Measurements from ENCODE around the gene NCKAP5. TPM values are rescaled to one million over a fixed set of nuclear protein-coding genes. Genes with fewer than 3 reads are reported as not detected.

NCKAP5 gene
- total RNA-seq, 5 donors from 2014 or later (not counting 1 experiment from before 2014, with no cell fraction given), result 0.06 TPM; not detected in 4

DNA sequence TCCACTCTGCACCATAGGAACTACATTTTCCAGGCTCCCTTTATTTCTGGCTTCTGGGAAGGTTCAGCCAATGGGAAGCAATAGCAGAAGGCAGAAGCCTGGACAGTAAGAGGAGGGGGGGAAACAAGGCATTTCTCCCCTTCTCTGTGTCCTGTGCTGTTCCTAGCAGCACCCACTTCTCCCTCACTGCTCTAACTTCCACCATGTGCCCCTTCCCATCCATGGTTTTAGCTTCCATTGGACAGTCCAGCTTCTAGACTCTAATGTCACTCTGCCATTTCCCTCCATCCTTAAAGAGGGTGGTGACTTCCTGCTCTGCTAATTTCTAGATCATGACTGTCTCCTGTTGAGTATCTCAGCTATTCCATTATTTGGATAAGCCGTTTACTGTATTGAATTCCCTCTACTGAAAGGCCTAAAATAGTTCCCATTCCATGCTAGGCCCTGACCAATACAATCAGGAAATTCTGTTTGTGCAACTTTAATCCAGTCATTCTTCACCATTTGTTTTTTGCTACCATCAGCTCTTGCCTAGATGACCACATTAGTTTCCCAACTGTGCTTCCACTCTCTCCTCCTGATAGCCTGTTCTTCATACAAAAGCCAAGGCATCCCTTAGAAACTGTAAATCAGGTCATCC, 877.5 kb downstream of the NCKAP5 start:
- WGBS (ENCODE audit: insufficient coverage), result no CpG with 5 or more reads among the region's 1 CpG
- Mint-ChIP-seq H3K4me1 (no peaks in the 10 kb centered on the region), H3K4me3 (no peak overlapping the region), H3K27me3 (no peaks in the 10 kb centered on the region), H3K9me3 (peaks cover 0 to 14% (median 8%) of the 10 kb centered on the region in 3 donors), H3K36me3 (no peaks in the 10 kb centered on the region), H3K27ac (no peak overlapping the region)
- ChIA-PET CTCF (no interaction called here), POLR2A (no interaction called here)
- Histone ChIP-seq H3K4me3 (ENCODE audit: control insufficient read depth in 1 of 2, extremely low read depth in 1 of 2, low read length in 1 of 2) (no peak overlapping the region), H3K4me1 (ENCODE audit: control insufficient read depth in 1 of 2, extremely low read depth in 1 of 2, insufficient read depth in 2 of 2, low read length in 2 of 2) (no peaks in the 10 kb centered on the region), H3K27ac (ENCODE audit: low read length) (no peak overlapping the region), H3K27me3 (replicated peaks in 1 of 2; ENCODE audit: control insufficient read depth in 2 of 2, extremely low read depth in 1 of 2, insufficient read depth in 2 of 2, low read length in 1 of 2) (no peaks in the 10 kb centered on the region), H3K36me3 (ENCODE audit: control insufficient read depth in 2 of 2, extremely low read depth in 1 of 2, insufficient read depth in 1 of 2, low read length in 1 of 2) (no peaks in the 10 kb centered on the region), H3K9me3 (no peaks in the 10 kb centered on the region)
- ATAC-seq (replicated peaks in 1 of 4), result no peak
- DNase-seq, result no peak

DNA sequence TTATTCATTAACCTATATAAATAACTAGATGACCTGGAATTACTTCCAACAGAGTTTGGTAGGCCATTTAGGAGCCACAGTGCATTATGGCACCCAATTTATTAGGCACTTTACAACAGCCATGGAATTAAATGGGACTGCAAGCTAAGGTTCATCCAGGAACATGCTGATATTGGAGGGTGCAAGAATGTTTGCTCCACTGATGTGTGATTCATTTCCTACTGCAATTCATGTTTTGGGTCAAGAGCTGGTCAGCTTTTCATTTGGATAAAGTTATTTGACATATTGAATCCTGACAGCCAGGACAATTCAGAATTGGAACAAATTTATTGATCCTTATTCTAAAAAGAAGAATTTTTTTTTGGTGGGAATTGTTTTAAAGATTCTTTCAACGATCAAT, 886.5 kb downstream of the NCKAP5 start:
- peaks cover 0 to 2% of the 10 kb centered on the region in 2 donors for H3K27me3 Mint-ChIP-seq
- no CpG with 5 or more reads among the region's 1 CpG for WGBS (ENCODE audit: insufficient coverage)
- POLR2A ChIA-PET, result no interaction called here

DNA sequence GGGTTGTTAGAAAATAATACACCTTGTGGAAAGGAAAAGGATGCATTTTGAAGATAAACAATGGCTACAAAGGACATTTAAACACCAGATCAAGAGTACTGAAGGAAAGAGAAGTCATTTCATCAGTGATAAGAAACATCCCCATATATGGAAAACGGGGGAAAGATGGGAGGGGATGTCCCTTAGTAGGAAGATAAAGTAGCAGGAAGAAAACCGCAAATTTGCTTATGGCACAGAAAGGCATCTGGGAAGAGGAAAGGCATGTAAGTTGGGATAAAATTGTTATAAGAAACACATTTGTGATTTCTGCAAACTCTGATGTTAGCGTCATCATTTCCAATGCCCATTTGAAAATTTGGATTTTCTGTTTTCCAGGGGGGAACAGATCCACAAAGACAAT, 887.7 kb downstream of the NCKAP5 start:
- H3K36me3 Mint-ChIP-seq, result no peaks in the 10 kb centered on the region
- CTCF ChIA-PET, result no interaction called here
- POLR2A ChIA-PET, result no interaction called here
- H3K27me3 Mint-ChIP-seq, result peaks cover 0 to 4% of the 10 kb centered on the region in 2 donors
- Histone ChIP-seq H3K27me3 (replicated peaks in 1 of 2; ENCODE audit: control insufficient read depth in 2 of 2, extremely low read depth in 1 of 2, insufficient read depth in 2 of 2, low read length in 1 of 2) (no peaks in the 10 kb centered on the region), H3K4me3 (ENCODE audit: control insufficient read depth in 1 of 2, extremely low read depth in 1 of 2, low read length in 1 of 2) (no peak overlapping the region), H3K4me1 (ENCODE audit: control insufficient read depth in 1 of 2, extremely low read depth in 1 of 2, insufficient read depth in 2 of 2, low read length in 2 of 2) (no peaks in the 10 kb centered on the region), H3K27ac (ENCODE audit: low read length) (no peak overlapping the region), H3K36me3 (ENCODE audit: control insufficient read depth in 2 of 2, extremely low read depth in 1 of 2, insufficient read depth in 1 of 2, low read length in 1 of 2) (no peaks in the 10 kb centered on the region), H3K9me3 (no peaks in the 10 kb centered on the region)
- DNase-seq, result no peak
- H3K4me1 Mint-ChIP-seq, result no peaks in the 10 kb centered on the region
- no peak overlapping the region for H3K27ac Mint-ChIP-seq
- no peak overlapping the region for H3K4me3 Mint-ChIP-seq
- 100% methylated on average over 1 of the region's 3 CpGs for whole genome bisulfite sequencing (ENCODE audit: insufficient coverage)
- ATAC-seq (replicated peaks in 1 of 4), result no peak
- H3K9me3 Mint-ChIP-seq, result peaks cover 0 to 5% (median 0%) of the 10 kb centered on the region in 3 donors

More for the DNA sequence above, 886.5 kb downstream of the NCKAP5 start:
- H3K9me3 Mint-ChIP-seq, result peaks cover 0 to 2% (median 0%) of the 10 kb centered on the region in 3 donors
- no peak for ATAC-seq (replicated peaks in 1 of 4)
- no peak overlapping the region for H3K4me3 ChIP-seq (ENCODE audit: control insufficient read depth in 1 of 2, extremely low read depth in 1 of 2, low read length in 1 of 2)
- H3K4me1 Mint-ChIP-seq, result no peaks in the 10 kb centered on the region
- H3K4me1 ChIP-seq (ENCODE audit: control insufficient read depth in 1 of 2, extremely low read depth in 1 of 2, insufficient read depth in 2 of 2, low read length in 2 of 2), result no peaks in the 10 kb centered on the region
- no peaks in the 10 kb centered on the region for H3K9me3 ChIP-seq
- H3K27ac Mint-ChIP-seq, result no peak overlapping the region
- H3K36me3 ChIP-seq (ENCODE audit: control insufficient read depth in 2 of 2, extremely low read depth in 1 of 2, insufficient read depth in 1 of 2, low read length in 1 of 2), result no peaks in the 10 kb centered on the region
- H3K27ac ChIP-seq (ENCODE audit: low read length), result no peak overlapping the region
- no peak overlapping the region for H3K4me3 Mint-ChIP-seq
- H3K27me3 ChIP-seq (replicated peaks in 1 of 2; ENCODE audit: control insufficient read depth in 2 of 2, extremely low read depth in 1 of 2, insufficient read depth in 2 of 2, low read length in 1 of 2), result no peaks in the 10 kb centered on the region
- CTCF ChIA-PET, result no interaction called here
- DNase-seq, result no peak
- no peaks in the 10 kb centered on the region for H3K36me3 Mint-ChIP-seq

GRCh38 chr2:132678483-132678882, 889.8 kb downstream of the NCKAP5 start:
- Histone ChIP-seq H3K36me3 (ENCODE audit: control insufficient read depth in 2 of 2, extremely low read depth in 1 of 2, insufficient read depth in 1 of 2, low read length in 1 of 2) (no peaks in the 10 kb centered on the region), H3K9me3 (no peaks in the 10 kb centered on the region), H3K4me3 (ENCODE audit: control insufficient read depth in 1 of 2, extremely low read depth in 1 of 2, low read length in 1 of 2) (no peak overlapping the region), H3K27ac (ENCODE audit: low read length) (no peak overlapping the region), H3K4me1 (ENCODE audit: control insufficient read depth in 1 of 2, extremely low read depth in 1 of 2, insufficient read depth in 2 of 2, low read length in 2 of 2) (no peaks in the 10 kb centered on the region), H3K27me3 (replicated peaks in 1 of 2; ENCODE audit: control insufficient read depth in 2 of 2, extremely low read depth in 1 of 2, insufficient read depth in 2 of 2, low read length in 1 of 2) (no peaks in the 10 kb centered on the region)
- ATAC-seq (replicated peaks in 1 of 4), result no peak
- Mint-ChIP-seq H3K9me3 (peaks cover 0 to 5% (median 0%) of the 10 kb centered on the region in 3 donors), H3K4me3 (no peak overlapping the region), H3K36me3 (no peaks in the 10 kb centered on the region), H3K27me3 (peaks cover 0 to 9% of the 10 kb centered on the region in 2 donors), H3K27ac (no peak overlapping the region), H3K4me1 (no peaks in the 10 kb centered on the region)
- no CpG with 5 or more reads among the region's 2 CpGs for WGBS (ENCODE audit: insufficient coverage)
- no peak for DNase-seq
- CTCF ChIA-PET, result no interaction called here
- POLR2A ChIA-PET, result no interaction called here

- no peaks in the 10 kb centered on the region for H3K36me3 Mint-ChIP-seq
- H3K4me3 Mint-ChIP-seq, result no peak overlapping the region
- H3K27ac Mint-ChIP-seq, result no peak overlapping the region
- H3K36me3 ChIP-seq (ENCODE audit: control insufficient read depth in 2 of 2, extremely low read depth in 1 of 2, insufficient read depth in 1 of 2, low read length in 1 of 2), result no peaks in the 10 kb centered on the region
- H3K27me3 ChIP-seq (replicated peaks in 1 of 2; ENCODE audit: control insufficient read depth in 2 of 2, extremely low read depth in 1 of 2, insufficient read depth in 2 of 2, low read length in 1 of 2), result no peaks in the 10 kb centered on the region
- H3K4me1 Mint-ChIP-seq, result no peaks in the 10 kb centered on the region
- no peak overlapping the region for H3K27ac ChIP-seq (ENCODE audit: low read length)
- CTCF ChIA-PET, result no interaction called here
- no peaks in the 10 kb centered on the region for H3K9me3 ChIP-seq
- H3K4me1 ChIP-seq (ENCODE audit: control insufficient read depth in 1 of 2, extremely low read depth in 1 of 2, insufficient read depth in 2 of 2, low read length in 2 of 2), result no peaks in the 10 kb centered on the region
- H3K4me3 ChIP-seq (ENCODE audit: control insufficient read depth in 1 of 2, extremely low read depth in 1 of 2, low read length in 1 of 2), result no peak overlapping the region
- DNase-seq (no peak), ATAC-seq (replicated peaks in 1 of 4) (no peak)
- 88% methylated on average over 2 of the region's 5 CpGs for WGBS (ENCODE audit: insufficient coverage)
- H3K27me3 Mint-ChIP-seq, result peaks cover 4 to 14% of the 10 kb centered on the region in 2 donors
- peaks cover 0 to 2% (median 0%) of the 10 kb centered on the region in 3 donors for H3K9me3 Mint-ChIP-seq
- POLR2A ChIA-PET, result no interaction called here
Observed at GRCh38 chr2:132677661-132678060, 890.6 kb downstream of the NCKAP5 start.

DNA sequence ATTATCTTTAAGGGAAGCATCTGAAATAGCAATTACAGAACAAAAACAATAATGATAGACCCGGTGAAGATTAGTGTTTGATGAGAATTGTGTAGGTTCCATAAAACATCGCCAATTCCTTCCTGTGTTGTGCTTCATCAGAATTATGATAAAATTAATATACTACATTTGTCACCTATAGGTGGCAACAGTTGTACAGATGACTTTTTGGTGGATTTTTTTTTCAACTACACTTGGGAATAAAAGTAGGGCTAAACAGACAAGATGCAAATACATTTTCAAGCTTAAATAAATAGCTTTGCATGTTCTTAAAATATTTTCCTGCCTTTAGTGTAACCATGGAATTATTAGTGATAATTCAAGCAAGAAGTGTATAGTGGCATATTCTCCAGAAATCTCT, 891.3 kb downstream of the NCKAP5 start:
- no peak overlapping the region for H3K4me3 ChIP-seq (ENCODE audit: control insufficient read depth in 1 of 2, extremely low read depth in 1 of 2, low read length in 1 of 2)
- H3K27ac Mint-ChIP-seq, result no peak overlapping the region
- H3K27ac ChIP-seq (ENCODE audit: low read length), result no peak overlapping the region
- WGBS (ENCODE audit: insufficient coverage), result no CpG with 5 or more reads among the region's 2 CpGs
- no peaks in the 10 kb centered on the region for H3K4me1 Mint-ChIP-seq
- DNase-seq (no peak), ATAC-seq (replicated peaks in 1 of 4) (no peak)
- H3K9me3 Mint-ChIP-seq, result peaks cover 0 to 2% (median 0%) of the 10 kb centered on the region in 3 donors
- no peaks in the 10 kb centered on the region for H3K9me3 ChIP-seq
- H3K27me3 ChIP-seq (replicated peaks in 1 of 2; ENCODE audit: control insufficient read depth in 2 of 2, extremely low read depth in 1 of 2, insufficient read depth in 2 of 2, low read length in 1 of 2), result no peaks in the 10 kb centered on the region
- no peaks in the 10 kb centered on the region for H3K36me3 ChIP-seq (ENCODE audit: control insufficient read depth in 2 of 2, extremely low read depth in 1 of 2, insufficient read depth in 1 of 2, low read length in 1 of 2)
- no peaks in the 10 kb centered on the region for H3K4me1 ChIP-seq (ENCODE audit: control insufficient read depth in 1 of 2, extremely low read depth in 1 of 2, insufficient read depth in 2 of 2, low read length in 2 of 2)
- ChIA-PET POLR2A (no interaction called here), CTCF (no interaction called here)
- peaks cover 8 to 14% of the 10 kb centered on the region in 2 donors for H3K27me3 Mint-ChIP-seq
- H3K4me3 Mint-ChIP-seq, result no peak overlapping the region
- no peaks in the 10 kb centered on the region for H3K36me3 Mint-ChIP-seq

Data from T-cell (primary cell).